ENCODE measurements around the gene ABCF1.
"Not testable (repeated sequence)": the region's sequence is repeated elsewhere in the genome, so short reads cannot be mapped to it uniquely, and the experiment has no call there.

GRCh38 chr6:30529349-30529875 is 41.8 kb upstream of the ABCF1 start:
- TF ChIP-seq, protein P1, sequence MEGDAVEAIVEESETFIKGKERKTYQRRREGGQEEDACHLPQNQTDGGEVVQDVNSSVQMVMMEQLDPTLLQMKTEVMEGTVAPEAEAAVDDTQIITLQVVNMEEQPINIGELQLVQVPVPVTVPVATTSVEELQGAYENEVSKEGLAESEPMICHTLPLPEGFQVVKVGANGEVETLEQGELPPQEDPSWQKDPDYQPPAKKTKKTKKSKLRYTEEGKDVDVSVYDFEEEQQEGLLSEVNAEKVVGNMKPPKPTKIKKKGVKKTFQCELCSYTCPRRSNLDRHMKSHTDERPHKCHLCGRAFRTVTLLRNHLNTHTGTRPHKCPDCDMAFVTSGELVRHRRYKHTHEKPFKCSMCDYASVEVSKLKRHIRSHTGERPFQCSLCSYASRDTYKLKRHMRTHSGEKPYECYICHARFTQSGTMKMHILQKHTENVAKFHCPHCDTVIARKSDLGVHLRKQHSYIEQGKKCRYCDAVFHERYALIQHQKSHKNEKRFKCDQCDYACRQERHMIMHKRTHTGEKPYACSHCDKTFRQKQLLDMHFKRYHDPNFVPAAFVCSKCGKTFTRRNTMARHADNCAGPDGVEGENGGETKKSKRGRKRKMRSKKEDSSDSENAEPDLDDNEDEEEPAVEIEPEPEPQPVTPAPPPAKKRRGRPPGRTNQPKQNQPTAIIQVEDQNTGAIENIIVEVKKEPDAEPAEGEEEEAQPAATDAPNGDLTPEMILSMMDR (IDR thresholded peaks at IDR 0.05) = not testable (repeated sequence)
- TF ChIP-seq ARID4B (CRISPR knock-in tag; IDR thresholded peaks at IDR 0.05; ENCODE audit: borderline replicate concordance); SP1 (CRISPR knock-in tag; conservative IDR thresholded peaks at IDR 0.05); ZNF416 (CRISPR knock-in tag; IDR thresholded peaks at IDR 0.05); IRF1 (CRISPR knock-in tag; IDR thresholded peaks at IDR 0.05); FOXK1 (CRISPR knock-in tag; IDR thresholded peaks at IDR 0.05); ATF2 (CRISPR knock-in tag; IDR thresholded peaks at IDR 0.05; ENCODE audit: borderline replicate concordance, low read depth); FOXP1 (CRISPR knock-in tag; IDR thresholded peaks at IDR 0.05; ENCODE audit: borderline replicate concordance); JAZF1 (CRISPR knock-in tag; IDR thresholded peaks at IDR 0.05); ATF3 (CRISPR knock-in tag; conservative IDR thresholded peaks at IDR 0.05); TCF7 (CRISPR knock-in tag; IDR thresholded peaks at IDR 0.05; ENCODE audit: low read depth): not testable (repeated sequence)
- TF ChIP-seq, protein P2, sequence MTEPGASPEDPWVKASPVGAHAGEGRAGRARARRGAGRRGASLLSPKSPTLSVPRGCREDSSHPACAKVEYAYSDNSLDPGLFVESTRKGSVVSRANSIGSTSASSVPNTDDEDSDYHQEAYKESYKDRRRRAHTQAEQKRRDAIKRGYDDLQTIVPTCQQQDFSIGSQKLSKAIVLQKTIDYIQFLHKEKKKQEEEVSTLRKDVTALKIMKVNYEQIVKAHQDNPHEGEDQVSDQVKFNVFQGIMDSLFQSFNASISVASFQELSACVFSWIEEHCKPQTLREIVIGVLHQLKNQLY (CRISPR knock-in tag; IDR thresholded peaks at IDR 0.05) = not testable (repeated sequence)
